Activated naive CD4-positive, alpha-beta T cell treated with anti-CD3 and anti-CD28 coated beads, Interleukin-2, amount 50 U/mL, for 72 hours (primary cell): ENCODE measurements around the gene CHMP1B. TPM values are rescaled to one million over a fixed set of nuclear protein-coding genes. Genes with fewer than 3 reads are reported as not detected.

Experiments used
- ATAC-seq, 2 donors: fragments of 150-1000 bp; cut with Tn5 transposase; 2 replicates each; pipeline ENCODE4 v1.10.0; 2021; ENCODE audit warnings: mild to moderate bottlenecking in 2 of 2, moderate library complexity in 2 of 2
- DNase-seq, 2 donors: peaks; one replicate each; pipeline ENCODE4 v3.0.0; 2021 to 2022; ENCODE audit warnings: low spot score in 2 of 2
- H3K27ac Mint-ChIP-seq, 2 donors: one replicate each; pipeline ENCODE4 v1.8.0; 2022; ENCODE audit warnings: mild to moderate bottlenecking in 2 of 2, mixed read lengths in 2 of 2
- H3K36me3 Mint-ChIP-seq, 2 donors: one replicate each; pipeline ENCODE4 v1.8.0; 2022; ENCODE audit warnings: mixed read lengths in 2 of 2
- H3K9me3 Mint-ChIP-seq, 2 donors: one replicate each; pipeline ENCODE4 v1.8.0; 2022; ENCODE audit warnings: mixed read lengths in 2 of 2
- total RNA-seq, 2 donors: library from RNA; stranded (reverse); gene quantifications; one replicate each; pipeline ENCODE4 v1.2.3, GENCODE V29; 2022

CHMP1B gene
- total RNA-seq, 2 donors from 2014 or later: 23.5 to 26.4 TPM

DNA sequence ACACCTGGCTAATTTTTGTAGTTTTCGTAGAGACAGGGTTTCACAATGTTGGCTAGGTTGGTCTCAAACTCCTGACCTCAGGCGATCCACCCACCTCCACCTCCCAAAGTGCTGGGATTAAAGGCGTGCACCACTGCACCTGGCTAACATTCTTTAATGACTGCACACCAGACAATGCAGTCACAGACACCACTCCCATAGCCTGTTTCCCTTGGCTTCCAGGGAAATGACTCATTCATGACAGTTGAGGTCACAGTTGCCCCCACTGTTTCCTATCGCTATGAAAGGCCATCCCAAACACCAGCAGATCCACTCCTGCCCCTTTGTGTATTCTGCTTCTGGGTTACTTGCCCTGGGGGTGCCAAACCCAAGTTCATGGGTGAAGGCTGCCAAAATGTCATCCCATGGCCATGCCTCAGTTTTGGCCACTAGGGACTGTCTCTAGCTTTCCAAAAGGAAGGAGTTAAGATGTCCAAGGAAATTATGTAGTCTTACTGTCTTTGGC lies 8.7 kb downstream of the CHMP1B start:
- Mint-ChIP-seq H3K27ac (peak overlapping the region in 1 of 2 donors; percentile 72), H3K9me3 (no peaks in the 10 kb centered on the region)
- peak in 1 of 2 donors; percentile 76 for ATAC-seq

DNA sequence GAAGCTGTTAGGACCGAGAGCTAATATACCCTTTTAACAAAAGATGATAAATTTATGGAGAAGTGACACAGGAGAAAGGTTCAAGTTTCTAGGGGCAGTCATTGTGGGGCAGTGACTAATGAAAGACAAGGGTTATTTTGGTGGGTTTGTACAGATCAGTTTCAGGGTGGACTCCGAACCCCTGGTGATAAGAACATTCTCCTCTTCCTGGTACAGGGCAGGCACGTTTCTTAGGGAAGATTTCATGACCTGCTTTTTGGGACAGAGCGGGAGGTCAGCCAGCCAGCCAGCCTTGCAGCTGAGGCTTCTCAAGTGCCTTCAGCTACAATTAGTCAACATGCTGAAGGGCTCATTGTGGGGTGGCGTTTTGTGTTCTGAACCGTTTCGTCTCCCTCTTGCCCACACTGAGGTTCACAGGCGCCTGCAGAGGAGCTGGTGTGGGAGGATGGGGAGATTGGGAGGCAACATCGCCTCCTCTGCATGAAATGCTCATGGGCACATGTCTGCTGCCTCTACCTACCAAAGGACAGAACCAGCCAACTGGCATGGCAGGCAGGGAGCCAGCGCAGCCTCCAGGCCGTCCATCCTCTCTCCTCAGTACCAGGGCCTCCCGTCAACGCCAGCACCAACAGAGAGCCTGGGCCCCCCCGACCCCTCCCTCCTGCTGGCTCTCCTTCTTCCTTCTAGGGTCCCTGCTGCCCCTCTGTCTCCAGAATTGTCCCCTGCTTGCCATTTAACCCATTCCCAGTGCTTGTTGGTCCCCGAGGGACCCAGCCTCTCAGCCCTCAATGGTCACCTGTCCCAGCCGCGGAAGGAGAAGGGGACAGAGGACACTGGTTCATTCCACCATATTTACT lies 9.6 kb downstream of the CHMP1B start:
- H3K27ac Mint-ChIP-seq: peak overlapping the region in 1 of 2 donors; percentile 72
- DNase-seq: no peak

More for the DNA sequence above, 8.7 kb downstream of the CHMP1B start:
- no peak for DNase-seq
- no peaks in the 10 kb centered on the region for H3K36me3 Mint-ChIP-seq

DNA sequence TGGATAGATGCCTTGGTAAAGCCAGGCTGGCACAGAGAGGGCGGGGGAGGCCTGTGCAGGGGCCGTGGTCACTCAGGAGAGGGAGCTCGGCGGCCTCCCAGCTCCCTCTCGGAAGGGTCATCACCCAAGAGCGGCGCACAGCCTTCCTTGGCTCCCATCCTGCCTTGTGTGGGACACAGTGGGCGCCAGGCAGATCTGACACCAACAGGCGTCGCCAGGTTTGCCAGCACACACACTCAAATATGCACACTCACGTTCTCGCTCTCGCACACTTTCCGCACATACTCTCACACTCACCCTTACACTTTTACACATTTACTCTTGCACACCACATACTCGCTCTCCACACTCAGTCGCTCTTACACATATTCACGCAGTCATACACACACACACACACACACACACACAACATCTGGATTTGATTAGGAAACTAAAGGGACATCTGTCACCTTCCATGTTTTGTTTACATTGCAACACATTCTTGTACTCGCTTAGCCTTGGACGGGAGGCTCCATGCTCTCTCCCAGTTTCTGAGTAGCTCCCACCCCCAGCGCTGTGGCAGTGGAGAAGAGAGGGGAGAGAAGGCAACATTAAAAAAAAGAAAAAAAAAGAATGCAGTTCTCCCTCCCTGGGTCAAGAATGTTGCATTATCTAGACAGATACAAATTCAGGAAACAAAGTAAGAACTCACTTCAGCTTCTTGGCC lies 10.5 kb downstream of the CHMP1B start:
- Mint-ChIP-seq H3K36me3 (no peaks in the 10 kb centered on the region), H3K9me3 (no peaks in the 10 kb centered on the region), H3K27ac (peak overlapping the region in 1 of 2 donors; percentile 58)
- ATAC-seq (no peak), DNase-seq (no peak)

More for the DNA sequence above, 9.6 kb downstream of the CHMP1B start:
- no peak for ATAC-seq
- Mint-ChIP-seq H3K9me3 (no peaks in the 10 kb centered on the region), H3K36me3 (no peaks in the 10 kb centered on the region)

GRCh38 chr18:11862468-11863137 lies 11.4 kb downstream of the CHMP1B start:
- Mint-ChIP-seq H3K27ac (no peak overlapping the region), H3K36me3 (no peaks in the 10 kb centered on the region), H3K9me3 (no peaks in the 10 kb centered on the region)
- DNase-seq (no peak), ATAC-seq (no peak)

DNA sequence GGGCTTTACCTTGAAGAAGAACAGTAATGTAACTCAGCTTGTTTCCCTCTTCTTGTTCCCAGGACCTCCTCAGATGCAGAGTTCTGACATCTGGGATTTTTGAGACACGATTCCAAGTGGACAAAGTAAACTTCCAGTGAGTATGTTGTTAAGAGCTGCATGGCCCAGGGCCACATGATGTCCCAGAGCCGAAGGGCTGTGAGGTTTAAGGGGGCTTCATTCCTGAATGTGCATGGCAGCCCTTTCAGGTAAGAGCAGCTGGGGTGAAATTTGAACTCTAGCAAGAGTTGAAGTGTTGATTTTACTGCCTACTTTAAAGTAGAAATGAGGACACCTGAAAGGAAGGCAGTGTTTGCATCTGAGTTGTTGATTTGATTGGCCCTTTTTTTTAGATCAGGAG lies 13.3 kb downstream of the CHMP1B start:
- no peaks in the 10 kb centered on the region for H3K36me3 Mint-ChIP-seq
- ATAC-seq (no peak), DNase-seq (no peak)
- no peak overlapping the region for H3K27ac Mint-ChIP-seq
- no peaks in the 10 kb centered on the region for H3K9me3 Mint-ChIP-seq

GRCh38 chr18:11865071-11865470 lies 13.9 kb downstream of the CHMP1B start:
- no peak overlapping the region for H3K27ac Mint-ChIP-seq
- no peaks in the 10 kb centered on the region for H3K36me3 Mint-ChIP-seq
- DNase-seq (peak in 1 of 2 donors; percentile 37), ATAC-seq (no peak)
- no peaks in the 10 kb centered on the region for H3K9me3 Mint-ChIP-seq

GRCh38 chr18:11866329-11866728 lies 15.1 kb downstream of the CHMP1B start:
- DNase-seq: no peak
- ATAC-seq: no peak
- Mint-ChIP-seq H3K27ac (peak overlapping the region in 1 of 2 donors; percentile 37), H3K9me3 (no peaks in the 10 kb centered on the region), H3K36me3 (no peaks in the 10 kb centered on the region)

DNA sequence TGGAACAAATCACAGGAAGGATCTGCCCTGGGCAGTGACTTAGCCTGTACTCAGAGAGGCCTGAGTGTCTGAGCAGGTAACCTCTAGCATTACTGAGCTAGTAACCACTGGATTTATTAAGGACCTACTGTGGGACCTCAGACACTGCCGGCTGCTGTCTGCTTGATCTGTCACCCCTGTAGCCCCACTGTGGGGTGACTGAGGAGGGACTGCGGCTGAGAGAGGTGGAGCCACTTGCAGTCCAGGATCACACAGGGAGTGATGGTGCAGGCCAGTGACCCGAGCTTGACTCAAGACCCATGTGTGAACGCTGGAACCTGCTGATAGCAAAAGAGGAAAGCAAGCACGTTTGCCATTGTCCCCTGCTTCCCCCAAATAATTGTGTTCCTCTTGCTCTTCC lies 15.6 kb downstream of the CHMP1B start:
- no peak overlapping the region for H3K27ac Mint-ChIP-seq
- ATAC-seq (no peak), DNase-seq (no peak)
- H3K9me3 Mint-ChIP-seq: no peaks in the 10 kb centered on the region
- no peaks in the 10 kb centered on the region for H3K36me3 Mint-ChIP-seq

- Mint-ChIP-seq H3K9me3 (no peaks in the 10 kb centered on the region), H3K36me3 (no peaks in the 10 kb centered on the region), H3K27ac (no peak overlapping the region)
- DNase-seq: no peak
- ATAC-seq: no peak
Observed at GRCh38 chr18:11868230-11868629, 17.0 kb downstream of the CHMP1B start.

DNA sequence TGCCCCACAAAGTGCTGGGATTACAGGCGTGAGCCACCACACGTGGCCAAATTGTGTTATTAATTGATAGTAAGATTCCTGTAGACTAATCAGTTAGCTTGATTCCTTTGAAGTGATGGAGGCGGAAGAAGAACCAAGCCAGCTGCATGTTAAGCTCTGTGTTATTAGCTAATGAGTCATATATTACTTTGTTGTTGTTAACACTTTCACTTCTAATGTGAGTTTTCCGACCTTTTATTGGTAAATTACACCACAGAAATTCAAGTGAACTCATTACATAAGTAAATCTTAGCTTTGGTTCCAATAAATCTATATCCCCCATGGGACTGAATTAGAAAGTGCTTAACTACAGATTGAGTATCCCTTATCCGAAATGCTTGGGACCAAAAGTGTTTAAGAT lies 20.3 kb downstream of the CHMP1B start:
- Mint-ChIP-seq H3K27ac (no peak overlapping the region), H3K9me3 (peaks cover 3 to 7% of the 10 kb centered on the region in 2 donors), H3K36me3 (peaks cover 0 to 7% of the 10 kb centered on the region in 2 donors)
- peak in 1 of 2 donors; percentile 49 for ATAC-seq
- no peak for DNase-seq

DNA sequence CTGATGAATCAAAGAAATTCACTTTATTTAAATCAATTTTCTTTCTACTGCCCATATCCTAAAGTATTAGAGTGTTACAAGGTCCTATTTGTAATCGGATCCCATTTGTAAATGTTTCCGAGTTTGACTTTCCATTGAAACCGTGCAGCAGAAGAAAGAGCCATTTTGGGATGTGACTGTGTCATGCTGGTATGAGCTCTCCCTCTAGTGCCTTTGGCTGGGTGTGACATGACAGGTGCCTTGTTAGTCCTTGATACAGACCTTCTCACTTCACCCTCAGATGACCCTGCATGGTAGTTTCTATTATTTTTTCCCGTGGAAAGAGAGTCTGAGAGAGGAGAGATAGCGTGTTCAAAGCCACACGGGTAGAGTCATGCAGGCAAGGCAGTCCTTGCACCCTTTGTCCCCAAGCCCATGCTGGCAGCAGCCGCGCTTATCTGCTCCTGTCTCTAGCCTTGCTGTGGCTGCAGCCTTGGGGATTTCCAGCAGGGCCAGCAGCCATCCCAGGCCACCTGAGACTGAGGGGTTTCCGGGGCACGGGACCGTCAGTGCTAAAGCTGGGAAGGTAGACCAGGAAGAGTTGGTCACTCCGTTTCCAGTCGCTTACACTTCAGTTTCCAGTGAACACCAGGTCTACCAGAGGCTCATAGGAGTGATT lies 21.4 kb downstream of the CHMP1B start:
- Mint-ChIP-seq H3K27ac (no peak overlapping the region), H3K36me3 (peaks cover 0 to 7% of the 10 kb centered on the region in 2 donors), H3K9me3 (peaks cover 3 to 7% of the 10 kb centered on the region in 2 donors)
- DNase-seq (no peak), ATAC-seq (peak; percentile 41 to 49)

- DNase-seq: no peak
- Mint-ChIP-seq H3K27ac (peak overlapping the region; percentile 62 to 77), H3K36me3 (peaks cover 0 to 7% of the 10 kb centered on the region in 2 donors), H3K9me3 (peaks cover 3 to 7% of the 10 kb centered on the region in 2 donors)
- ATAC-seq: no peak
Observed at GRCh38 chr18:11873670-11874340, 22.6 kb downstream of the CHMP1B start.

- Mint-ChIP-seq H3K27ac (no peak overlapping the region), H3K36me3 (peaks cover 0 to 7% of the 10 kb centered on the region in 2 donors), H3K9me3 (peaks cover 3 to 7% of the 10 kb centered on the region in 2 donors)
- ATAC-seq (no peak), DNase-seq (no peak)
Observed at GRCh38 chr18:11874676-11875075, 23.5 kb downstream of the CHMP1B start.

GRCh38 chr18:11877497-11878135 lies 26.4 kb downstream of the CHMP1B start:
- no peak for ATAC-seq

GRCh38 chr18:11880586-11881304 lies 29.5 kb downstream of the CHMP1B start:
- ATAC-seq (no peak), DNase-seq (no peak)
- peaks cover 0 to 3% of the 10 kb centered on the region in 2 donors for H3K9me3 Mint-ChIP-seq
- H3K27ac Mint-ChIP-seq: no peak overlapping the region
- H3K36me3 Mint-ChIP-seq: peaks cover 0 to 8% of the 10 kb centered on the region in 2 donors

More at GRCh38 chr18:11877497-11878135, 26.4 kb downstream of the CHMP1B start:
- Mint-ChIP-seq H3K27ac (no peak overlapping the region), H3K36me3 (peaks cover 0 to 7% of the 10 kb centered on the region in 2 donors), H3K9me3 (peaks cover 3 to 7% of the 10 kb centered on the region in 2 donors)
- no peak for DNase-seq
